Muscle of arm (tissue), 12 donors: ENCODE results near the gene ERICH6B. TPM values are rescaled to one million over a fixed set of nuclear protein-coding genes. Genes with fewer than 3 reads are reported as not detected.

Experiments
- DNase-seq: peaks from one replicate; pipeline ENCODE4 v3.0.0-alpha.2; 2013
- polyA plus RNA-seq, 12 donors: library from polyadenylated mRNA; unstranded; fragments of 120-200 nt; gene quantifications; one replicate each; pipeline ENCODE4 v1.2.1, GENCODE V29; 2013; ENCODE audit not compliant: insufficient read length in 12 of 12

Gene ERICH6B
- polyA plus RNA-seq, 12 donors, result 0.73 to 3.4 (median 1.4) TPM; not detected in 3

GRCh38 chr13:45544520-45544919, 71.0 kb downstream of the ERICH6B start:
- no peak for DNase-seq

GRCh38 chr13:45542878-45543277, 72.7 kb downstream of the ERICH6B start:
- DNase-seq, result no peak

- DNase-seq, result no peak
These were observed 73.1 kb downstream of the ERICH6B start for GRCh38 chr13:45542391-45542790.

GRCh38 chr13:45541806-45542205, 73.7 kb downstream of the ERICH6B start:
- no peak for DNase-seq

- DNase-seq, result no peak
These were observed 74.7 kb downstream of the ERICH6B start for GRCh38 chr13:45540864-45541263.

GRCh38 chr13:45540195-45540594, 75.3 kb downstream of the ERICH6B start:
- no peak for DNase-seq

- no peak for DNase-seq
These were observed 77.2 kb downstream of the ERICH6B start for GRCh38 chr13:45538382-45538781.

GRCh38 chr13:45537516-45537915, 78.0 kb downstream of the ERICH6B start:
- no peak for DNase-seq

- DNase-seq, result no peak
These were observed 79.3 kb downstream of the ERICH6B start for GRCh38 chr13:45536224-45536623.

GRCh38 chr13:45534604-45535003, 80.9 kb downstream of the ERICH6B start:
- DNase-seq, result no peak

- DNase-seq, result no peak
These were observed 85.8 kb downstream of the ERICH6B start for GRCh38 chr13:45529758-45530157.

- DNase-seq, result no peak
These were observed 87.7 kb downstream of the ERICH6B start for GRCh38 chr13:45527699-45528462.

GRCh38 chr13:45522571-45522970, 93.0 kb downstream of the ERICH6B start:
- DNase-seq, result no peak

- no peak for DNase-seq
These were observed 94.2 kb downstream of the ERICH6B start for GRCh38 chr13:45521297-45521696.

GRCh38 chr13:45519493-45519892, 96.0 kb downstream of the ERICH6B start:
- no peak for DNase-seq

- DNase-seq, result no peak
These were observed 96.9 kb downstream of the ERICH6B start for GRCh38 chr13:45518525-45519245.

GRCh38 chr13:45516757-45517156, 98.8 kb downstream of the ERICH6B start:
- DNase-seq, result no peak

GRCh38 chr13:45512098-45512496, 103.4 kb downstream of the ERICH6B start:
- DNase-seq, result no peak

- peak; percentile 62 for DNase-seq
These were observed 104.0 kb downstream of the ERICH6B start for GRCh38 chr13:45511310-45512097.

- no peak for DNase-seq
These were observed 104.9 kb downstream of the ERICH6B start for GRCh38 chr13:45510672-45511071.

- DNase-seq, result no peak
These were observed 106.8 kb downstream of the ERICH6B start for GRCh38 chr13:45508776-45509175.

GRCh38 chr13:45506811-45507210, 108.7 kb downstream of the ERICH6B start:
- no peak for DNase-seq

- no peak for DNase-seq
These were observed 111.9 kb downstream of the ERICH6B start for GRCh38 chr13:45503658-45504057.
